Lung (tissue), 12 donors: Measurements from ENCODE around the gene AKAP13. TPM values are rescaled to one million over a fixed set of nuclear protein-coding genes. Genes with fewer than 3 reads are reported as not detected.

Experiments
- ATAC-seq: fragments of 200-7000 bp; cut with Tn5 transposase; one replicate; pipeline ENCODE4 v1.9.1; 2020; ENCODE audit warnings: moderate number of reproducible peaks; ENCODE audit not compliant: insufficient read depth, low FRiP score
- DNase-seq, 3 donors: peaks; one replicate each; pipeline ENCODE4 v3.0.0-alpha.2; 2013 to 2017
- H3K27ac ChIP-seq, 2 donors: one replicate each; pipeline ENCODE4 v1.5.1; 2013; ENCODE audit warnings: mild to moderate bottlenecking in 2 of 2, moderate library complexity in 2 of 2, control low read depth in 1 of 2, inconsistent platforms in 1 of 2, low read depth in 1 of 2, low read length in 1 of 2
- H3K27me3 ChIP-seq, 3 donors: one replicate each; pipeline ENCODE4 v1.5.1; 2013; ENCODE audit warnings: low read length in 2 of 3; ENCODE audit not compliant: control insufficient read depth in 3 of 3, insufficient read depth in 3 of 3
- H3K36me3 ChIP-seq, 4 donors: one replicate each; pipeline ENCODE4 v1.5.1; 2013; ENCODE audit warnings: low read length in 4 of 4, mild to moderate bottlenecking in 1 of 4, moderate library complexity in 1 of 4; ENCODE audit not compliant: control insufficient read depth in 4 of 4, insufficient read depth in 4 of 4
- H3K4me1 ChIP-seq, 5 donors: one replicate each; pipeline ENCODE4 v1.5.1; 2013; ENCODE audit warnings: low read length in 5 of 5, mild to moderate bottlenecking in 2 of 5, moderate library complexity in 1 of 5; ENCODE audit not compliant: control insufficient read depth in 5 of 5, insufficient read depth in 5 of 5
- H3K4me3 ChIP-seq: one replicate; pipeline ENCODE4 v1.5.1; 2013; ENCODE audit warnings: mild to moderate bottlenecking, control low read depth, moderate library complexity
- H3K9ac ChIP-seq, 2 donors: one replicate each; pipeline ENCODE4 v1.5.1; 2013; ENCODE audit warnings: low read length in 2 of 2, control low read depth in 1 of 2; ENCODE audit not compliant: insufficient read depth in 1 of 2
- H3K9me3 ChIP-seq, 4 donors: one replicate each; pipeline ENCODE4 v1.5.1; 2013; ENCODE audit warnings: low read length in 3 of 4, mild to moderate bottlenecking in 1 of 4, moderate library complexity in 1 of 4; ENCODE audit not compliant: control insufficient read depth in 4 of 4, insufficient read depth in 3 of 4
- WGBS, 2 donors: extraction: QIAGEN DNeasy Blood & Tissue Kit; methylation state at CpG; one replicate each; pipeline ENCODE4 v1.1.7; 2013; 5-methylcytosine and 5-hydroxymethylcytosine counted together
- polyA plus RNA-seq, 2 donors: library from polyadenylated mRNA; stranded (reverse); fragments of 200-250 nt; gene quantifications; one replicate each; pipeline ENCODE4 v1.2.1, GENCODE V29; 2013
- total RNA-seq, 2 donors: library from RNA; depleted of rRNA in 1 of 2; stranded (reverse); fragments of >200 nt in 1 of 2; gene quantifications; one replicate each; pipeline ENCODE4 v1.2.1, GENCODE V29; 2014 to 2021
- TF ChIP-seq, protein P1 (sequence below): IDR thresholded peaks from 2 replicates; pipeline ENCODE4 v1.5.1; 2012; ENCODE audit warnings: mild to moderate bottlenecking; ENCODE audit errors: control extremely low read depth, extremely low read depth
- donor health status: control.
- donor health status: control.
- donor health status: Bipolar disorder and iron deficiency.
- donor health status: healthy.
- donor health status: DM: yes; HTN: yes; CAD: no.

AKAP13 gene
- total and polyA plus RNA-seq, 4 donors, result 102 to 1,115 (median 259) TPM

- H3K9me3 ChIP-seq, result no peaks in the 10 kb centered on the region
- WGBS, 2 donors, result 89 to 93% methylated on average over 24 of the region's 24 CpGs
- DNase-seq (no peak), ATAC-seq (no peak)
- no peak overlapping the region for H3K4me3 ChIP-seq
- H3K36me3 ChIP-seq, result peaks cover 0 to 12% (median 1%) of the 10 kb centered on the region in 4 donors
- TF ChIP-seq, protein P1, sequence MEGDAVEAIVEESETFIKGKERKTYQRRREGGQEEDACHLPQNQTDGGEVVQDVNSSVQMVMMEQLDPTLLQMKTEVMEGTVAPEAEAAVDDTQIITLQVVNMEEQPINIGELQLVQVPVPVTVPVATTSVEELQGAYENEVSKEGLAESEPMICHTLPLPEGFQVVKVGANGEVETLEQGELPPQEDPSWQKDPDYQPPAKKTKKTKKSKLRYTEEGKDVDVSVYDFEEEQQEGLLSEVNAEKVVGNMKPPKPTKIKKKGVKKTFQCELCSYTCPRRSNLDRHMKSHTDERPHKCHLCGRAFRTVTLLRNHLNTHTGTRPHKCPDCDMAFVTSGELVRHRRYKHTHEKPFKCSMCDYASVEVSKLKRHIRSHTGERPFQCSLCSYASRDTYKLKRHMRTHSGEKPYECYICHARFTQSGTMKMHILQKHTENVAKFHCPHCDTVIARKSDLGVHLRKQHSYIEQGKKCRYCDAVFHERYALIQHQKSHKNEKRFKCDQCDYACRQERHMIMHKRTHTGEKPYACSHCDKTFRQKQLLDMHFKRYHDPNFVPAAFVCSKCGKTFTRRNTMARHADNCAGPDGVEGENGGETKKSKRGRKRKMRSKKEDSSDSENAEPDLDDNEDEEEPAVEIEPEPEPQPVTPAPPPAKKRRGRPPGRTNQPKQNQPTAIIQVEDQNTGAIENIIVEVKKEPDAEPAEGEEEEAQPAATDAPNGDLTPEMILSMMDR, result no peak
- H3K27ac ChIP-seq, result no peak overlapping the region
- H3K4me1 ChIP-seq, result peaks cover 6 to 29% (median 8%) of the 10 kb centered on the region in 5 donors
- H3K9ac ChIP-seq, result no peak overlapping the region
- H3K27me3 ChIP-seq, result no peaks in the 10 kb centered on the region
These were observed 385.8 kb downstream of the AKAP13 start for GRCh38 chr15:85766001-85766831.

GRCh38 chr15:85767785-85768529 is 387.6 kb downstream of the AKAP13 start:
- H3K4me3 ChIP-seq, result no peak overlapping the region
- ATAC-seq, result no peak
- H3K9me3 ChIP-seq, result no peaks in the 10 kb centered on the region
- H3K4me1 ChIP-seq, result peaks cover 9 to 27% (median 16%) of the 10 kb centered on the region in 5 donors
- DNase-seq, result no peak
- TF ChIP-seq, protein P1, result no peak
- H3K27ac ChIP-seq, result no peak overlapping the region
- H3K9ac ChIP-seq, result no peak overlapping the region
- 96 to 97% methylated on average over 26 of the region's 26 CpGs for WGBS, 2 donors
- H3K36me3 ChIP-seq, result peaks cover 0 to 7% (median 1%) of the 10 kb centered on the region in 4 donors
- no peaks in the 10 kb centered on the region for H3K27me3 ChIP-seq

DNA sequence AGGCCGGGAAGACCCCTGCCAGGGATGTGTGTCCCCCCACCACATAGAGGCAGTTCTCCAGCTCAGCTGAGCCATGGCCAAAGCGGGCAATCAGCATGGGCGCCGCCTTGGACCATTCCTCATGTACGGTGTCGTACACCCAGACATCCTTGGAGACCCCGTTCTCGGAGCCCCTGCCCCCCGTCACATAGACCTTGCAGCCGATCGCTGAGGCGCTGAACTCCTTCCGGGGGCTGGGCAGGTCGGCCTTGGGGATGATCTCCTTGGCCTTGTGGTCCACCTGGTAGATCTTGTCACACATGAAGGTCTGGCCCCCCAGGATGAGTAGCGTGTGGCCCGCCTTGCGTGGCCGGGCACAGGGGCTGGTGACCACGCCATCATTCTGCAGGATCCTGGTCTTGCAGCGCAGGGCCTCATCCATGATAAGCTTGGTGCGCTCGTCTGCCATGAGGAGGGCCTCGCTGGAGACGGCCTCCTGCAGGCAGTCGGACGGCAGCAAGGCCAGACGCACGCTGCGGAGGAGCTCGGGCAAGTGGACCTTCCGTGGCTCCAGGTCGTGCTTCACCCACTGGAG is 388.3 kb downstream of the AKAP13 start:
- 98% methylated on average over 32 of the region's 32 CpGs for WGBS, 2 donors
- TF ChIP-seq, protein P1, result no peak
- Histone ChIP-seq H3K27me3 (no peaks in the 10 kb centered on the region), H3K9me3 (no peaks in the 10 kb centered on the region), H3K27ac (no peak overlapping the region), H3K9ac (no peak overlapping the region), H3K4me1 (peaks cover 6 to 21% (median 18%) of the 10 kb centered on the region in 5 donors), H3K36me3 (peaks cover 0 to 7% (median 1%) of the 10 kb centered on the region in 4 donors), H3K4me3 (no peak overlapping the region)
- ATAC-seq (no peak), DNase-seq (no peak)
